Immature natural killer cell (primary cell): ENCODE results near the gene CD163. TPM values are rescaled to one million over a fixed set of nuclear protein-coding genes. Genes with fewer than 3 reads are reported as not detected.
"Not testable (repeated sequence)": the region's sequence is repeated elsewhere in the genome, so short reads cannot be mapped to it uniquely, and the experiment has no call there.

Experiments used
- DNase-seq, 3 donors: peaks; one replicate each; pipeline ENCODE4 v3.0.0; 2022; ENCODE audit warnings: mixed read lengths in 1 of 3
- H3K27ac Mint-ChIP-seq, 6 donors: one replicate each; pipeline ENCODE4 v1.8.0; 2020; ENCODE audit warnings: mixed read lengths in 6 of 6, mild to moderate bottlenecking in 5 of 6, inconsistent platforms in 4 of 6, moderate library complexity in 3 of 6
- H3K27me3 Mint-ChIP-seq, 3 donors: one replicate each; pipeline ENCODE4 v1.8.0; 2020 to 2021; ENCODE audit warnings: low read depth in 3 of 3, mild to moderate bottlenecking in 3 of 3, mixed read lengths in 3 of 3, moderate library complexity in 3 of 3, inconsistent platforms in 1 of 3
- H3K36me3 Mint-ChIP-seq, 3 donors: one replicate each; pipeline ENCODE4 v1.8.0; 2020; ENCODE audit warnings: mixed read lengths in 3 of 3, inconsistent platforms in 2 of 3, mild to moderate bottlenecking in 2 of 3
- H3K4me1 Mint-ChIP-seq, 2 donors: one replicate each; pipeline ENCODE4 v1.8.0; 2020; ENCODE audit warnings: inconsistent platforms in 2 of 2, mild to moderate bottlenecking in 2 of 2, mixed read lengths in 2 of 2, moderate library complexity in 1 of 2
- H3K4me3 Mint-ChIP-seq, 5 donors: one replicate each; pipeline ENCODE4 v1.8.0; 2020; ENCODE audit warnings: mild to moderate bottlenecking in 5 of 5, mixed read lengths in 5 of 5, inconsistent platforms in 3 of 5, moderate library complexity in 3 of 5
- H3K9me3 Mint-ChIP-seq, 6 donors: one replicate each; pipeline ENCODE4 v1.8.0; 2020; ENCODE audit warnings: mild to moderate bottlenecking in 6 of 6, mixed read lengths in 6 of 6, inconsistent platforms in 4 of 6, moderate library complexity in 3 of 6
- polyA plus RNA-seq, 3 donors: library from polyadenylated mRNA; unstranded; fragments of 300-500 nt; fragmentation: Illumina TruSeq; gene quantifications; one replicate each; pipeline ENCODE4 v1.2.3, GENCODE V29; 2021

Gene CD163
- 1 to 10 TPM in 2 of 3 donors, not detected in 1; 2.4 to 6.0 TPM for polyA plus RNA-seq

DNA sequence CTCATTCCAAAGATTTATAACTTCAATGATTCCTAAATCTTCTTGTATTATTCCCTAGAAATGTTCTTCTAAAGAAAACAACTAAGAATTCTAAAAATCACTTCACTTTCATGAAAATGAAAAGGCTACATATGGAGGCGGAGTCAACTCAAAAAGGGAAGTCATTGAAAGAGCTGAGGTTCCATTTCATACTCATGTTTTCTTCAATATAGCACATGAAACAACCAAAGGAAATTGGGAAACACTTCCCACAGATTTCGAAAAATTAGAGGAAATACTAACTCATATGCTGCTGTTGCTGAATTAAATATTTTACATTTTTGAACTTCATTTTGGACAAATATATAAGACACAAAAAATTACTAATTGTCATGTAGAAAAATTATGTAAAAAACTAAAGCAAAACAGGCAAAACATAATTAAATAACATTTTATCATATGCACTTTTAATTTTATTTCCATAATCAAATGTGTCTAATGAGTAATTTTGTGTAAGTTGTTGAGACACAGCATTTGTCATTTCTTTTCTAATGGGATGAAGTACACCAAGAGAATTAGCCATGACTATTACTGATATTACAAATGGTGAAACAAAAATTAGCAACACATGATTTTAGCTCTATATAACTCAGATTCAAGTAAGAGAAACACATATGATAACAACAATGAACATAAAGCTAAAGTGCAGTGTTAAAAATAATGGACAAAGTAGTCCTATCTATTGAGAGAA, at the start of gene CD163:
Gene CD163 (minus strand): TSS at position 92 of the 730 bp plus-strand sequence. CDS start 87 bp downstream, at position 5.
- H3K9me3 Mint-ChIP-seq, result peaks cover 0 to 4% (median 0%) of the 10 kb centered on the region in 6 donors
- no peaks in the 10 kb centered on the region for H3K4me1 Mint-ChIP-seq
- no peak for DNase-seq
- H3K36me3 Mint-ChIP-seq, result no peaks in the 10 kb centered on the region
- H3K27ac Mint-ChIP-seq, result no peak within 1 kb of the TSS
- H3K27me3 Mint-ChIP-seq, result peaks cover 0 to 6% (median 3%) of the 10 kb centered on the region in 3 donors
- no peak within 1 kb of the TSS for H3K4me3 Mint-ChIP-seq

DNA sequence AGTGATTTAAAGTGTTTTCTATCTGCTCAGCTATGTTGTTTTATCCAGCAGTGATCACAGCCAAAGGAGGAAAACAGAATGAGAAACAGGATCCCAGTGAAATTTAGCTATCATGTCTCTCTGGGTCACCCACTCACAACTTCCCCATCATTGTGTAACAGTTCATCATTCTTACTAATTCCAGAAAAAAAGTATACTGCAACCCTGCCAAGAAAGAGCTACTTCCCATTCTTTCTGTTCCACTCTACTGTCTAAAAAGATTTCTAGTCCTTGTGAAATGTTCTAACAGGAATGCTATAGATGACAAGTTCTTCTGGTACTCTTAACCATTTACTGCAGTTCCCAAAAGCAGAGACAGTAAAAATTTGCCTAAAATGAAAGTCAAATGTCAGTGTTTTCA, 39.2 kb upstream of the CD163 start:
- no peak for DNase-seq
- Mint-ChIP-seq H3K36me3 (no peaks in the 10 kb centered on the region), H3K4me3 (no peak overlapping the region), H3K4me1 (no peaks in the 10 kb centered on the region), H3K27me3 (peaks cover 9 to 19% (median 11%) of the 10 kb centered on the region in 3 donors), H3K27ac (no peak overlapping the region), H3K9me3 (no peaks in the 10 kb centered on the region)

DNA sequence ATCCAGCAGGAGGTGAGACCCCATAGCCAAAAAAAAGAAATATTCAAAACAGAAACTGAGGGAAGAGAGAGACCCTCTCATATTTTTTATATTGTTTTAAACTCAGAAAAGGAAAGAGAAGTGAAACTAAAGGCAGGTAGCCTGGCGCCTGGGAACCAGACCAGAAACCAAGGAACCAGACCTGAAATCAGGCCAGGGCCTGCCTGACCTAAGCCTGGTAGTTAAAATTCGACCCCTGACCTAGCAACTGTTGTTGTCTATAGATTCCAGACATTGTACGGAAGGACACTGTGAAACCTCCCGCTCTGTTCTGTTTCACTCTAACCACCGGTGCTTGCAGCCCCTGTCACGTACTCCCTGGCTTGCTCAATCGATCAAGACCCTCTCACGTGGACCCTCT, 38.5 kb upstream of the CD163 start:
- no peaks in the 10 kb centered on the region for H3K36me3 Mint-ChIP-seq
- DNase-seq, result no peak
- H3K27ac Mint-ChIP-seq, result no peak overlapping the region
- H3K4me3 Mint-ChIP-seq, result no peak overlapping the region
- H3K9me3 Mint-ChIP-seq, result no peaks in the 10 kb centered on the region
- peaks cover 9 to 17% (median 11%) of the 10 kb centered on the region in 3 donors for H3K27me3 Mint-ChIP-seq
- no peaks in the 10 kb centered on the region for H3K4me1 Mint-ChIP-seq

- no peak for DNase-seq
- no peaks in the 10 kb centered on the region for H3K4me1 Mint-ChIP-seq
- H3K4me3 Mint-ChIP-seq, result no peak overlapping the region
- no peak overlapping the region for H3K27ac Mint-ChIP-seq
- H3K9me3 Mint-ChIP-seq, result peaks cover 0 to 3% (median 0%) of the 10 kb centered on the region in 6 donors
- peaks cover under 1 to 12% (median 1%) of the 10 kb centered on the region in 3 donors for H3K27me3 Mint-ChIP-seq
- no peaks in the 10 kb centered on the region for H3K36me3 Mint-ChIP-seq
Observed at GRCh38 chr12:7514416-7514815, 10.8 kb upstream of the CD163 start.

- peaks cover 2 to 16% (median 3%) of the 10 kb centered on the region in 3 donors for H3K27me3 Mint-ChIP-seq
- H3K9me3 Mint-ChIP-seq, result peaks cover 0 to 2% (median 0%) of the 10 kb centered on the region in 6 donors
- no peak overlapping the region for H3K27ac Mint-ChIP-seq
- no peak for DNase-seq
- no peaks in the 10 kb centered on the region for H3K4me1 Mint-ChIP-seq
- H3K4me3 Mint-ChIP-seq, result no peak overlapping the region
- no peaks in the 10 kb centered on the region for H3K36me3 Mint-ChIP-seq
Observed at GRCh38 chr12:7512553-7512952, 9.0 kb upstream of the CD163 start.

DNA sequence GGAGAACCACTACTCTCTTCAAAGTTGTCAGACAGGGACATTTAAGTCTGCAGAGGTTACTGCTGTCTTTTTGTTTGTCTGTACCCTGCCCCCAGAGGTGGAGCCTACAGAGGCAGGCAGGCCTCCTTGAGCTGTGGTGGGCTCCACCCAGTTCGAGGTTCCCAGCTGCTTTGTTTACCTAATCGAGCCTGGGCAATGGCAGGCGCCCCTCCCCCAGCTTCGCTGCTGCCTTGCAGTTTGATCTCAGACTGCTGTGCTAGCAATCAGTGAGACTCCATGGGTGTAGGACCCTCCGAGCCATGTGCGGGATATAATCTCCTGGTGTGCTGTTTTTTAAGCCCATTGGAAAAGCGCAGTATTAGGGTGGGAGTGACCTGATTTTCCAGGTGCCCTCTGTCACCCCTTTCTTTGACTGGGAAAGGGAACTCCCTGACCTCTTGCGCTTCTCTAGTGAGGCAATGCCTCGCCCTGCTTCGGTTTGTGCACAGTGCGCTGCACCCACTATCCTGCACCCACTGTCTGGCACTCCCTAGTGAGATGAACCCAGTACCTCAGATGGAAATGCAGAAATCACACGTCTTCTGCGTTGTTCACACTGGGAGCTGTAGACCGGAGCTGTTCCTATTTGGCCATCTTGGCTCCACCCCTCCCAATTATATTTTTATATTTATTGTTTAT, 6.4 kb upstream of the CD163 start:
- H3K9me3 Mint-ChIP-seq, H3K36me3 Mint-ChIP-seq, DNase-seq, H3K4me3 Mint-ChIP-seq, H3K4me1 Mint-ChIP-seq, H3K27ac Mint-ChIP-seq: not testable (repeated sequence)
- peaks cover 2 to 18% (median 3%) of the 10 kb centered on the region in 3 donors for H3K27me3 Mint-ChIP-seq

GRCh38 chr12:7502612-7503011, 965 bp downstream of the CD163 start:
- Mint-ChIP-seq H3K27me3 (peaks cover 3 to 10% (median 5%) of the 10 kb centered on the region in 3 donors), H3K27ac (no peak overlapping the region), H3K36me3 (no peaks in the 10 kb centered on the region), H3K4me1 (no peaks in the 10 kb centered on the region), H3K4me3 (no peak overlapping the region), H3K9me3 (peaks cover 0 to 4% (median 0%) of the 10 kb centered on the region in 6 donors)
- no peak for DNase-seq

DNA sequence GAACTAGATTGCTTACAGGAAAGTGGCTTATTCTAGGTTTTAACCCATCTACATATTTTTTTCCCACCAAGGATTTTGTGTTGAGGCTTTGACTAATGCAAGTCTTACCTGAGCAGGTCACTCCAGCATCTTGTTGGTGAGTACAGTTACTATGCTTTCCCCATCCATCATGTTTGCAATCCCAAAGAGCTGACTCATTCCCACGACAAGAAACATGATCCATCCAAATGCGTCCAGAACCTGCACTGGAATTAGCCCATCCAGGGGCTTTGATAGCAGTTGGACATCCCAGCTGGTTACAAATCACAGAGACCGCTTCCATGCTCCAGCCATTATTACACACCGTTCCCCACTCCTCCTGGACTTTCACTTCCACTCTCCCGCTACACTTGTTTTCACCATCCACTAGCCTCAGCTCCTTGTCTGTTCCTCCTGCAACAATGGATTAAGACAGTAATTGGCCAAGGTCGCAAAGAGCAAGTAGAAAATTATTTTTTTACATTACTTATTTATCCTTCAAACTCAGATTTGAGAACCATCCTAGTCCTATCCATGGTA, 2.5 kb downstream of the CD163 start:
- no peak overlapping the region for H3K27ac Mint-ChIP-seq
- H3K27me3 Mint-ChIP-seq, result peaks cover under 1 to 10% (median 9%) of the 10 kb centered on the region in 3 donors
- no peaks in the 10 kb centered on the region for H3K36me3 Mint-ChIP-seq
- H3K4me1 Mint-ChIP-seq, result no peaks in the 10 kb centered on the region
- no peak for DNase-seq
- no peak overlapping the region for H3K4me3 Mint-ChIP-seq
- H3K9me3 Mint-ChIP-seq, result no peaks in the 10 kb centered on the region

- no peaks in the 10 kb centered on the region for H3K4me1 Mint-ChIP-seq
- H3K27ac Mint-ChIP-seq, result no peak overlapping the region
- H3K9me3 Mint-ChIP-seq, result no peaks in the 10 kb centered on the region
- no peak for DNase-seq
- peaks cover 9 to 11% (median 10%) of the 10 kb centered on the region in 3 donors for H3K27me3 Mint-ChIP-seq
- H3K4me3 Mint-ChIP-seq, result no peak overlapping the region
- no peaks in the 10 kb centered on the region for H3K36me3 Mint-ChIP-seq
Observed at GRCh38 chr12:7499636-7500035, 3.9 kb downstream of the CD163 start.

GRCh38 chr12:7498809-7499208, 4.8 kb downstream of the CD163 start:
- Mint-ChIP-seq H3K9me3 (no peaks in the 10 kb centered on the region), H3K4me1 (no peaks in the 10 kb centered on the region), H3K36me3 (no peaks in the 10 kb centered on the region), H3K27me3 (peaks cover 9 to 11% (median 10%) of the 10 kb centered on the region in 3 donors), H3K27ac (no peak overlapping the region), H3K4me3 (no peak overlapping the region)
- DNase-seq, result no peak

DNA sequence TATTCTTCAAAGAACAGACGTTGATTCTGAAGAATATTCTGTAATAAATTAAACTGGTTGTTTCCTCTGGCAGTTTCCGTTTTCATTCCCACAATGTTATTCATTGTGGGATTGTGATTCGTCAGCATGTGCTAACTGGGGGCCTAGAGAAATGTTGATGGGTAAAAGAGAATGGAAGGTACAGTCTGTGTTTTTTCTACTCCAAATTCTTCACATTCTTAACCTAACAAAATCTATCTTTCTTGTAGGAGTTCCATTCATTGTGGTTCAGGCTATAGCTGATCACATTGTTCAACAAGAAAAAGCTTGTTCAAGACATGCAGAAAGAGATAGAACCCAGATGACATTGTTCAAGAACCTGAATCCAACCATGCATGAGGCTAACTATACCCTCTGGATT, 5.9 kb downstream of the CD163 start:
- Mint-ChIP-seq H3K27me3 (peaks cover 9 to 11% (median 10%) of the 10 kb centered on the region in 3 donors), H3K27ac (no peak overlapping the region), H3K9me3 (no peaks in the 10 kb centered on the region), H3K4me3 (no peak overlapping the region), H3K36me3 (no peaks in the 10 kb centered on the region), H3K4me1 (no peaks in the 10 kb centered on the region)
- DNase-seq, result no peak

DNA sequence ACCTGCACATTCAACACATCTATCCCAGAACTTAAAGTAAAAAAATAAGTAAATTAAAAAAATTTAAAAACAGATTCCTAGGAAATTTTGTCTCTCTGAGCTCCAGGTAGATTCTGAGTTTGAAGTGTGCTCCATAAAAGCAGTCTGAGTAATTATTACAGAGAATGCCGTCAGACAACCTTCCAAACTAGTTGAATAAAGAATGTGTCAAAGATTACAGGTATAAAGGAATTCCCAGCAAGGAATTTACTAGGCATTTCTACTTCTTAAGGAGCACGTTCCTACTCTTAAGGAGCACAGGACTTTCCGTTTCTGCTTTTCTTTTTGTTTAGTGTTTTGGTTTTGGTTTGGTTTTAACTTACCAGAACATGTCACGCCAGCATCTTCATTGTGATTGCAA, 7.1 kb downstream of the CD163 start:
- Mint-ChIP-seq H3K36me3 (no peaks in the 10 kb centered on the region), H3K4me3 (no peak overlapping the region), H3K27me3 (peaks cover 9 to 11% (median 10%) of the 10 kb centered on the region in 3 donors), H3K4me1 (no peaks in the 10 kb centered on the region), H3K9me3 (no peaks in the 10 kb centered on the region), H3K27ac (no peak overlapping the region)
- no peak for DNase-seq

DNA sequence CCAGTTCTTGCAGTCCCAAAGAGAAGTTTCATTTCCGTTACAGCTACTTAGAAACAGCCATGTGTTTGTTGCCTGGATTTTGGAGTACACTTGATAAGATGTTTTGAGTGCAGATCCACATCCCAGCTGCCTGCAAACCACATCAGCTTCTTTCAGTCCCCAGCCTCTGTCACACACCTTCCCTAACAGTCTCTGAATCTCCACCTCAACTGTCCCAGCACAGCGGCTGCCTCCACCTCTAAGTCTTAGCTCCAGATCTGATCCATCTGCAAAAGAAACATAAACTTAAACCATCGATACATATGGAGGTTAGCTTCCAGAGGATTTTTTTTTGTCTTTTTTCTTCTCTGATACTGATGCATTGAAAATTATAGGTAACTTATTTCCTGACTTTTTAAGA, 8.4 kb downstream of the CD163 start:
- Mint-ChIP-seq H3K4me1 (no peaks in the 10 kb centered on the region), H3K36me3 (no peaks in the 10 kb centered on the region), H3K27ac (no peak overlapping the region), H3K4me3 (no peak overlapping the region), H3K27me3 (peaks cover 9 to 11% (median 10%) of the 10 kb centered on the region in 3 donors), H3K9me3 (no peaks in the 10 kb centered on the region)
- DNase-seq, result no peak

DNA sequence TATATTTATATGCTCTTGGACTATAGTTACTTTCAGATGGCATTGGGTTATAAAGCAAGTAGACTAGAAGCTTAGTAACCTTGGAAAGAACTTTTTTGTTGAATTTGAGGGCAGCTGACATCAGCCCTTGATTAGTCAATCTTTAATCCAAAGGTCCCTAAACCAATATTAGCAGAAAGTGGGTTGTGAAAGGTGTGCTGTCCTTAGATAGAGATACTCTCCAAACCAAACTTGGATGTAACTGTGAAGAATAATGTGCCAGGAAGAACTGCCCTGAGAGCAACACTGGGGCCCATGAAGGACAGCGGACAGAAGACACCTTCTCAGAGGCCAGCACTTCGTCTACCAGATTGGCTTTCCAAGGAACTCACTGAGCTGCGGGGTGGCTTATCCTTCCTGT, 10.6 kb downstream of the CD163 start:
- no peak for DNase-seq
- peaks cover 5 to 11% (median 10%) of the 10 kb centered on the region in 3 donors for H3K27me3 Mint-ChIP-seq
- no peaks in the 10 kb centered on the region for H3K9me3 Mint-ChIP-seq
- no peak overlapping the region for H3K27ac Mint-ChIP-seq
- H3K4me1 Mint-ChIP-seq, result no peaks in the 10 kb centered on the region
- no peak overlapping the region for H3K4me3 Mint-ChIP-seq
- H3K36me3 Mint-ChIP-seq, result no peaks in the 10 kb centered on the region
